Measurements from ENCODE around the gene PHLDB3. TPM values are rescaled to one million over a fixed set of nuclear protein-coding genes. Genes with fewer than 3 reads are reported as not detected.

Gene PHLDB3
- polyA plus RNA-seq, 1 donor from 2014 or later = 5.6 TPM

DNA sequence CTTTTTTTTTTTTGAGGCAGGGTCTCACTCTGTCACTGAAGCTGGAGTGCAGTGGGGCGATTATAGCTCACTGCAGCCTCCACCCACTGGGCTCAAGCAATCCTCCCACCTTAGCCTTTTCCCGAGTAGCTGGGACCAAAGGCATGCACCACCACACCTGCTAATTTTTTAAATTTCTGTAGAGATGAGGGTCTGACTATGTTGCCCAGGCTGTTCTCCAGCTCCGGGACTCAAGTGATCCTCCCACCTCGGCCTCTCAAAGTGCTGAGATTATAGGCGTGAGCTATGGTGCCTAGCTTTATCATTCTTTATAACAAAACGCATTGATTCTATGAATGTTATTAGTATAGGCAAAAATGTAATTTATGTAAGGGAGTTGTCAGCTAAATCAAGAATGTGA lies 21.3 kb downstream of the PHLDB3 start:
- no peaks in the 10 kb centered on the region for H3F3A ChIP-seq (ENCODE audit: insufficient read depth, low read length, poor library complexity, severe bottlenecking)
- no peak overlapping the region for H2AFZ ChIP-seq (ENCODE audit: low read depth, low read length)
- H3K9ac ChIP-seq (ENCODE audit: low read length) = no peak overlapping the region
- no peaks in the 10 kb centered on the region for H3K36me3 ChIP-seq (ENCODE audit: insufficient read depth, low read length)
- TF ChIP-seq, protein P1, sequence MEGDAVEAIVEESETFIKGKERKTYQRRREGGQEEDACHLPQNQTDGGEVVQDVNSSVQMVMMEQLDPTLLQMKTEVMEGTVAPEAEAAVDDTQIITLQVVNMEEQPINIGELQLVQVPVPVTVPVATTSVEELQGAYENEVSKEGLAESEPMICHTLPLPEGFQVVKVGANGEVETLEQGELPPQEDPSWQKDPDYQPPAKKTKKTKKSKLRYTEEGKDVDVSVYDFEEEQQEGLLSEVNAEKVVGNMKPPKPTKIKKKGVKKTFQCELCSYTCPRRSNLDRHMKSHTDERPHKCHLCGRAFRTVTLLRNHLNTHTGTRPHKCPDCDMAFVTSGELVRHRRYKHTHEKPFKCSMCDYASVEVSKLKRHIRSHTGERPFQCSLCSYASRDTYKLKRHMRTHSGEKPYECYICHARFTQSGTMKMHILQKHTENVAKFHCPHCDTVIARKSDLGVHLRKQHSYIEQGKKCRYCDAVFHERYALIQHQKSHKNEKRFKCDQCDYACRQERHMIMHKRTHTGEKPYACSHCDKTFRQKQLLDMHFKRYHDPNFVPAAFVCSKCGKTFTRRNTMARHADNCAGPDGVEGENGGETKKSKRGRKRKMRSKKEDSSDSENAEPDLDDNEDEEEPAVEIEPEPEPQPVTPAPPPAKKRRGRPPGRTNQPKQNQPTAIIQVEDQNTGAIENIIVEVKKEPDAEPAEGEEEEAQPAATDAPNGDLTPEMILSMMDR (IDR thresholded peaks at IDR 0.05; ENCODE audit: poor library complexity, severe bottlenecking) = no peak
- TF ChIP-seq TAF1 (IDR thresholded peaks at IDR 0.05; ENCODE audit: low read depth) = no peak
- no peak for TF ChIP-seq MXI1 (conservative IDR thresholded peaks at IDR 0.05; ENCODE audit: poor library complexity, severe bottlenecking)
- TF ChIP-seq, protein P2, sequence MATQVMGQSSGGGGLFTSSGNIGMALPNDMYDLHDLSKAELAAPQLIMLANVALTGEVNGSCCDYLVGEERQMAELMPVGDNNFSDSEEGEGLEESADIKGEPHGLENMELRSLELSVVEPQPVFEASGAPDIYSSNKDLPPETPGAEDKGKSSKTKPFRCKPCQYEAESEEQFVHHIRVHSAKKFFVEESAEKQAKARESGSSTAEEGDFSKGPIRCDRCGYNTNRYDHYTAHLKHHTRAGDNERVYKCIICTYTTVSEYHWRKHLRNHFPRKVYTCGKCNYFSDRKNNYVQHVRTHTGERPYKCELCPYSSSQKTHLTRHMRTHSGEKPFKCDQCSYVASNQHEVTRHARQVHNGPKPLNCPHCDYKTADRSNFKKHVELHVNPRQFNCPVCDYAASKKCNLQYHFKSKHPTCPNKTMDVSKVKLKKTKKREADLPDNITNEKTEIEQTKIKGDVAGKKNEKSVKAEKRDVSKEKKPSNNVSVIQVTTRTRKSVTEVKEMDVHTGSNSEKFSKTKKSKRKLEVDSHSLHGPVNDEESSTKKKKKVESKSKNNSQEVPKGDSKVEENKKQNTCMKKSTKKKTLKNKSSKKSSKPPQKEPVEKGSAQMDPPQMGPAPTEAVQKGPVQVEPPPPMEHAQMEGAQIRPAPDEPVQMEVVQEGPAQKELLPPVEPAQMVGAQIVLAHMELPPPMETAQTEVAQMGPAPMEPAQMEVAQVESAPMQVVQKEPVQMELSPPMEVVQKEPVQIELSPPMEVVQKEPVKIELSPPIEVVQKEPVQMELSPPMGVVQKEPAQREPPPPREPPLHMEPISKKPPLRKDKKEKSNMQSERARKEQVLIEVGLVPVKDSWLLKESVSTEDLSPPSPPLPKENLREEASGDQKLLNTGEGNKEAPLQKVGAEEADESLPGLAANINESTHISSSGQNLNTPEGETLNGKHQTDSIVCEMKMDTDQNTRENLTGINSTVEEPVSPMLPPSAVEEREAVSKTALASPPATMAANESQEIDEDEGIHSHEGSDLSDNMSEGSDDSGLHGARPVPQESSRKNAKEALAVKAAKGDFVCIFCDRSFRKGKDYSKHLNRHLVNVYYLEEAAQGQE (IDR thresholded peaks at IDR 0.05; ENCODE audit: borderline replicate concordance) = no peak
- TF ChIP-seq RAD21 (conservative IDR thresholded peaks at IDR 0.05) = no peak
- TF ChIP-seq POLR2AphosphoS5 (IDR thresholded peaks at IDR 0.05) = no peak
- no peak for TF ChIP-seq EP300 (conservative IDR thresholded peaks at IDR 0.05; ENCODE audit: poor library complexity, severe bottlenecking)
- no peak for TF ChIP-seq SMC3 (conservative IDR thresholded peaks at IDR 0.05; ENCODE audit: poor library complexity)
- TF ChIP-seq EZH2 (IDR thresholded peaks at IDR 0.05; ENCODE audit: borderline replicate concordance, insufficient read depth, low read length, poor library complexity, severe bottlenecking) = no peak
- no peaks in the 10 kb centered on the region for H4K20me1 ChIP-seq (ENCODE audit: insufficient read depth)
- H3K27ac ChIP-seq (ENCODE audit: low read length) = no peak overlapping the region
- no peaks in the 10 kb centered on the region for H3K79me2 ChIP-seq (replicated peaks; ENCODE audit: insufficient read depth, low read length)
- H3K9me3 ChIP-seq (ENCODE audit: low read length) = no peaks in the 10 kb centered on the region
- no peaks in the 10 kb centered on the region for H3K9me2 ChIP-seq (ENCODE audit: insufficient read depth, low read length)
- H3K27me3 ChIP-seq (ENCODE audit: insufficient read depth, low read depth, low read length) = no peaks in the 10 kb centered on the region
- H3K4me2 ChIP-seq (ENCODE audit: low read length) = no peak overlapping the region
- H3K4me3 ChIP-seq (ENCODE audit: low read length) = no peak overlapping the region

DNA sequence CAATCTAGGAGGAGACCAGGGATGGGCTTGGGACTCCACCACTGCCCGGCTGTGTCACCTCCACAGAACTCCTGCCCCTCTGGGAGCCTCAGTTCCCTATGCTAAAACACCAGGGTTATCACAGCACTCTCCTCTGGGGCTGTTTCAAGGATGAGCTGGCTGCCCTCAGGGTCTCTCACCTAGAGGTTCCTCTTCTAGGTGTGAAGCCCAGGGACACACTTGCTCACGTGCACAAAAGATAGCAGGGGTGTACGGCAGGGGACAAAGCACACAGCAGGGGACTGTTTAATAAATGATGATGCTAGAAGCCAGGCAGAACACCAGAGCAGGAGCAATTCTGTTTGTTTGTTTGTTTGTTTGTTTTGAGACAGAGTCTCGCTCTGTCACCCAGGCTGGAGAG lies 22.4 kb downstream of the PHLDB3 start:
- H3K27me3 ChIP-seq (ENCODE audit: insufficient read depth, low read depth, low read length) = no peaks in the 10 kb centered on the region
- H3K9me2 ChIP-seq (ENCODE audit: insufficient read depth, low read length) = no peaks in the 10 kb centered on the region
- no peaks in the 10 kb centered on the region for H3F3A ChIP-seq (ENCODE audit: insufficient read depth, low read length, poor library complexity, severe bottlenecking)
- H3K4me2 ChIP-seq (ENCODE audit: low read length) = no peak overlapping the region
- H3K9me3 ChIP-seq (ENCODE audit: low read length) = no peaks in the 10 kb centered on the region
- H3K4me3 ChIP-seq (ENCODE audit: low read length) = no peak overlapping the region
- TF ChIP-seq MXI1 (conservative IDR thresholded peaks at IDR 0.05; ENCODE audit: poor library complexity, severe bottlenecking) (no peak), EP300 (conservative IDR thresholded peaks at IDR 0.05; ENCODE audit: poor library complexity, severe bottlenecking) (no peak), SMC3 (conservative IDR thresholded peaks at IDR 0.05; ENCODE audit: poor library complexity) (no peak), EZH2 (IDR thresholded peaks at IDR 0.05; ENCODE audit: borderline replicate concordance, insufficient read depth, low read length, poor library complexity, severe bottlenecking) (no peak), TAF1 (IDR thresholded peaks at IDR 0.05; ENCODE audit: low read depth) (no peak), POLR2AphosphoS5 (IDR thresholded peaks at IDR 0.05) (no peak), RAD21 (conservative IDR thresholded peaks at IDR 0.05) (no peak)
- TF ChIP-seq, protein P2 (IDR thresholded peaks at IDR 0.05; ENCODE audit: borderline replicate concordance) = no peak
- TF ChIP-seq, protein P1 (IDR thresholded peaks at IDR 0.05; ENCODE audit: poor library complexity, severe bottlenecking) = no peak
- no peak overlapping the region for H3K9ac ChIP-seq (ENCODE audit: low read length)
- no peak overlapping the region for H3K27ac ChIP-seq (ENCODE audit: low read length)
- H4K20me1 ChIP-seq (ENCODE audit: insufficient read depth) = no peaks in the 10 kb centered on the region
- H3K36me3 ChIP-seq (ENCODE audit: insufficient read depth, low read length) = no peaks in the 10 kb centered on the region
- H2AFZ ChIP-seq (ENCODE audit: low read depth, low read length) = no peak overlapping the region
- H3K79me2 ChIP-seq (replicated peaks; ENCODE audit: insufficient read depth, low read length) = no peaks in the 10 kb centered on the region

Data from neural cell (in vitro differentiated cells).